ENCODE data around the gene TARBP1. TPM values are rescaled to one million over a fixed set of nuclear protein-coding genes. Genes with fewer than 3 reads are reported as not detected.
"Not testable (repeated sequence)": the region's sequence is repeated elsewhere in the genome, so short reads cannot be mapped to it uniquely, and the experiment has no call there.

TARBP1 gene
- total RNA-seq, 4 donors from 2014 or later: 27.1 to 58.1 (median 31.3) TPM

- Histone ChIP-seq H3K36me3 (no peaks in the 10 kb centered on the region), H3K9me3 (no peaks in the 10 kb centered on the region), H3K4me3 (replicated peaks in 1 of 3) (no peak overlapping the region), H3K27me3 (no peaks in the 10 kb centered on the region), H3K27ac (peak overlapping the region; percentile 43 to 95 (median 65)), H3K4me1 (peaks cover 40 to 54% of the 10 kb centered on the region in 2 donors)
- DNase-seq: no peak
- intact Hi-C loops (cut with DNase I): no loop called here
- WGBS, 2 donors: 93 to 94% methylated on average over 10 of the region's 10 CpGs
- no peak for TF ChIP-seq POLR2A (IDR thresholded peaks at IDR 0.05)
- TF ChIP-seq, protein P1, sequence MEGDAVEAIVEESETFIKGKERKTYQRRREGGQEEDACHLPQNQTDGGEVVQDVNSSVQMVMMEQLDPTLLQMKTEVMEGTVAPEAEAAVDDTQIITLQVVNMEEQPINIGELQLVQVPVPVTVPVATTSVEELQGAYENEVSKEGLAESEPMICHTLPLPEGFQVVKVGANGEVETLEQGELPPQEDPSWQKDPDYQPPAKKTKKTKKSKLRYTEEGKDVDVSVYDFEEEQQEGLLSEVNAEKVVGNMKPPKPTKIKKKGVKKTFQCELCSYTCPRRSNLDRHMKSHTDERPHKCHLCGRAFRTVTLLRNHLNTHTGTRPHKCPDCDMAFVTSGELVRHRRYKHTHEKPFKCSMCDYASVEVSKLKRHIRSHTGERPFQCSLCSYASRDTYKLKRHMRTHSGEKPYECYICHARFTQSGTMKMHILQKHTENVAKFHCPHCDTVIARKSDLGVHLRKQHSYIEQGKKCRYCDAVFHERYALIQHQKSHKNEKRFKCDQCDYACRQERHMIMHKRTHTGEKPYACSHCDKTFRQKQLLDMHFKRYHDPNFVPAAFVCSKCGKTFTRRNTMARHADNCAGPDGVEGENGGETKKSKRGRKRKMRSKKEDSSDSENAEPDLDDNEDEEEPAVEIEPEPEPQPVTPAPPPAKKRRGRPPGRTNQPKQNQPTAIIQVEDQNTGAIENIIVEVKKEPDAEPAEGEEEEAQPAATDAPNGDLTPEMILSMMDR (IDR thresholded peaks at IDR 0.05): no peak
Observed at GRCh38 chr1:234518876-234519275, 39.9 kb upstream of the TARBP1 start.

GRCh38 chr1:234518086-234518485 lies 39.1 kb upstream of the TARBP1 start:
- H3K36me3 ChIP-seq; H3K4me3 ChIP-seq (replicated peaks in 1 of 3); H3K27me3 ChIP-seq; DNase-seq; H3K9me3 ChIP-seq; intact Hi-C loops (cut with DNase I): not testable (repeated sequence)
- WGBS, 2 donors: 76 to 88% methylated on average over 10 of the region's 10 CpGs
- Histone ChIP-seq H3K27ac (peak overlapping the region in 2 of 3 donors; percentile 33 to 65), H3K4me1 (peaks cover 36 to 50% of the 10 kb centered on the region in 2 donors)

DNA sequence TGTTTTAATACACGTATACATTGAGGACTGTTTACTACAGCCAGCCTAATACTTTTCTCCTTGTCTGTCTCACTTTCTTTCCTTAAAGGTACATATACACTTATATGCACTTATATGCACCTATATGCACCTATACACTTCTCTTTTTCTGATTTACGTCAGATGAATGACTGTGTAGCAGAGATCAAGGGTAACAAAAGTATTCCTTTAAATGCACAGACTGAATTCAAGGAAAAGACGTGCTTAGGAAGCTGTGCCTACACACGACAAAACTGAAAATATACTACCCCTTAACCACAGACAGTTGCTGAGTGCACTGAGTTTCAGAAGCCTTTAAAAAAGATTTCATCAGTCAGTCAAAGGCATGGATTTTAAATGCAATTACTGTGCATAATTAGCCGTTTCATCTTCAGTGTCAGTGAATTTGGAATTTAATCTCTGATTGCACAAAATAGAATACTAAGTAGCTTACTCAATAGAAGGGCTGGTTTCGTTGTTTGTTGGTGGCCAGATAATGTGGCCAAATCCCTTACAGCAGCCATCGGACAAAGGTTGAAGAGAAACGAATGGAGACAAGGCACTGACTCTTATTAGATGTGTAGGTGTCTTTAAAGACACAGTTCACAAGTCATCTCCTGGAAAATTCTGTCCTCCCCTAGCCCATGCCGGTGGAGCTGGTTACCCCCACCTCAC lies 38.3 kb upstream of the TARBP1 start:
- WGBS, 2 donors: 89% methylated on average over 9 of the region's 9 CpGs
- intact Hi-C loops (cut with DNase I): no loop called here
- H3K27ac ChIP-seq: peak overlapping the region in 2 of 3 donors; percentile 77 to 88

DNA sequence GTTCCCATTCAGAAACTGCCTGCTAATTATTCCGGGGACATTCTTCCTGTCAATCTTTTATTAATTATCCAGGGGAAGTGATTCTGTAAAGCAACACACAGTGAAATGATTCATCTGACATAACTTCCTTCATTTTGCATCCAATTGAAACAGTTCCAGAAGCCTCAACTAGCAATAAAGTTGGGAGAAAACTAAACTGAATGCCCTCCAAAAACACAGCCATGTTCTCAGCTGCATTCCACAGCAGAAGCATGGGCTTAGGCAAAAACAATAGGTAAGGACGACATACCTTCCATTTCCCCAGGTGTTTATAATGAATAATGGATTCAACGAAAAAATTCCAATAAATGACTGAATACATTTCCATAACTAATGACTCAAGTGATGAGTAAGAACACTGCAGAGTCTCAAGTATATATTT lies 36.9 kb upstream of the TARBP1 start:
- peak overlapping the region; percentile 61 to 88 (median 77) for H3K27ac ChIP-seq
- peaks cover 17 to 27% of the 10 kb centered on the region in 2 donors for H3K4me1 ChIP-seq
- H3K4me3 ChIP-seq (replicated peaks in 1 of 3): no peak overlapping the region
- no peak for DNase-seq
- H3K27me3 ChIP-seq: no peaks in the 10 kb centered on the region
- 43 to 45% methylated on average over 3 of the region's 3 CpGs for WGBS, 2 donors
- intact Hi-C loops (cut with DNase I): no loop called here
- H3K36me3 ChIP-seq: no peaks in the 10 kb centered on the region
- no peaks in the 10 kb centered on the region for H3K9me3 ChIP-seq
- TF ChIP-seq, protein P1 (IDR thresholded peaks at IDR 0.05): no peak
- TF ChIP-seq POLR2A (IDR thresholded peaks at IDR 0.05): no peak

More for the DNA sequence above, 38.3 kb upstream of the TARBP1 start:
- Histone ChIP-seq H3K4me1 (peaks cover 28 to 41% of the 10 kb centered on the region in 2 donors), H3K4me3 (replicated peaks in 1 of 3) (no peak overlapping the region), H3K36me3 (no peaks in the 10 kb centered on the region), H3K9me3 (no peaks in the 10 kb centered on the region), H3K27me3 (no peaks in the 10 kb centered on the region)
- DNase-seq: no peak
- TF ChIP-seq, protein P1 (IDR thresholded peaks at IDR 0.05): no peak
- no peak for TF ChIP-seq POLR2A (IDR thresholded peaks at IDR 0.05)

DNA sequence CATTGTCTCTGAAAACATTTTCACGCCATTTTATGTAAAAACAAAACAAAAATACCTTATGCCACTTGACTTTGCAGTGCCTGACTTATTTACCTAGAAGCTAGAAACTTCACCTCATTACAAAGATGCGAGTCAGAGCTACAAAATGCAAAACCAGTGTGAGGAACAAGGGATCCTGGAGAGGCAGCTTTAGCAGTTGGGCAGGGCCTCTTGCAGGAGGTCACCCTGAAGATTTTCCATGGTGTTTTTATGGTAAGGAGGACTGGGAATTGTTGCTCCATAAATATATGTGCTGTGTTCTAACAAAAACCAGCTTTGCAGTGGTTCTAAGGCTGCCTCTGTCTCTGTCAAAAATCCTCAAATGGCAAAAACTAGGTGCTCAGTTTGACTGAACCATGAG lies 36.4 kb upstream of the TARBP1 start:
- no peaks in the 10 kb centered on the region for H3K9me3 ChIP-seq
- peak overlapping the region; percentile 61 to 88 (median 77) for H3K27ac ChIP-seq
- no peak overlapping the region for H3K4me3 ChIP-seq (replicated peaks in 1 of 3)
- peaks cover 17 to 26% of the 10 kb centered on the region in 2 donors for H3K4me1 ChIP-seq
- peak in 1 of 2 donors; percentile 62 for TF ChIP-seq POLR2A (IDR thresholded peaks at IDR 0.05)
- TF ChIP-seq, protein P1 (IDR thresholded peaks at IDR 0.05): no peak
- WGBS, 2 donors: 23 to 51% methylated on average over 2 of the region's 2 CpGs
- intact Hi-C loops (cut with DNase I): no loop called here
- no peaks in the 10 kb centered on the region for H3K36me3 ChIP-seq
- peak; percentile 32 to 40 for DNase-seq
- H3K27me3 ChIP-seq: no peaks in the 10 kb centered on the region

Measured in thyroid gland (tissue), 4 donors.